ENCODE results near the gene GRN. TPM values are rescaled to one million over a fixed set of nuclear protein-coding genes. Genes with fewer than 3 reads are reported as not detected.

GRN gene
- total and polyA plus RNA-seq, 2 donors (not counting 3 experiments of a cell fraction or from before 2014, with no cell fraction given) = 343 to 1,034 TPM

DNA sequence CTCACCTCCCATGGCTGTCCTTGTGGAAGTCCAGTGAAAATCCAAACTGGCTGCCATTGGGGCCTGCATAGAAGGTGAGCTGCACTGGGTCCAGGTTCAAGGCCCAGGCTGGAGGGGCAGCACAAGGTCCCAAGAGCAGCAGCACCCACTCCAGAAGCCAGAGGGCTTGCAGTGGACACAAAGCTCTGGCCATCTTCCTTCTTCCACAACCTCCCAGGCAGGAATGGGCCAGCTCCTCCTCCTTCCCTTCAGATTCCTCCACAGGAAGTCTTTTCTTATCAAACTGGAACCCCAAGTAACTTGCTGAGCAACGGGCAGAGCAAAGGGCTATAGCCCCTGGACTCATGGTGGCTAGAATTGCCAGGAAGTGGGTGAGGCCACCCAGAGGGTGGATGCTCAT is 44.2 kb downstream of the GRN start, which contains the start of gene ITGA2B:
Gene ITGA2B, minus strand, starts transcription at position 369 of the 400 bp plus-strand sequence. Its CDS starts 176 bp downstream, at position 193.
- H3K36me3 ChIP-seq (ENCODE audit: control insufficient read depth in 2 of 2, extremely low read depth in 1 of 2, insufficient read depth in 2 of 2, low read length in 2 of 2) = no peaks in the 10 kb centered on the region
- no peaks in the 10 kb centered on the region for H3K9me1 ChIP-seq (replicated peaks; ENCODE audit: control insufficient read depth, extremely low read depth, insufficient read depth, low read length)
- CTCF ChIA-PET = no interaction called here
- H3K4me3 ChIP-seq (replicated peaks in 1 of 3; ENCODE audit: insufficient read depth in 1 of 3, low read depth in 1 of 3, low read length in 3 of 3) = no peak within 1 kb of the TSS
- H3K27ac ChIP-seq (ENCODE audit: insufficient read depth, low read depth, low read length) = no peak within 1 kb of the TSS
- H4K20me1 ChIP-seq (replicated peaks; ENCODE audit: control insufficient read depth, extremely low read depth, insufficient read depth, low read length) = no peaks in the 10 kb centered on the region
- H3K4me1 ChIP-seq (ENCODE audit: control insufficient read depth, extremely low read depth, insufficient read depth, low read length) = peaks cover 8% of the 10 kb centered on the region
- FAIRE-seq (no peak), DNase-seq (ENCODE audit: low read depth, low spot score) (no peak)
- H2AFZ ChIP-seq (ENCODE audit: low read depth, low read length) = no peak within 1 kb of the TSS
- no peaks in the 10 kb centered on the region for H3K9me3 ChIP-seq (replicated peaks; ENCODE audit: control insufficient read depth, insufficient read depth, low read length)
- dilution Hi-C loops (cut with MboI; ENCODE audit: extremely low pct_ligation_motif_present, low sequenced_read_pairs) (no loop called here), intact Hi-C loops (cut with micrococcal nuclease) (no loop called here)
- no peak within 1 kb of the TSS for H3K9ac ChIP-seq (replicated peaks; ENCODE audit: extremely low read depth, insufficient read depth, low read length)
- POLR2A ChIA-PET = no interaction called here
- no peak within 1 kb of the TSS for H3K4me2 ChIP-seq (ENCODE audit: insufficient read depth, low read length)
- BruUV-seq (replicated peaks) = no TSS peak
- TF ChIP-seq GATA2 (IDR thresholded peaks at IDR 0.05; ENCODE audit: insufficient read depth, insufficient read length, low read depth, low read length) (no peak), POLR2A (IDR thresholded peaks at IDR 0.05; ENCODE audit: low read depth, low read length) (no peak), POLR2AphosphoS5 (IDR thresholded peaks at IDR 0.05; ENCODE audit: insufficient read depth, low read depth, low read length) (no peak), JUN (IDR thresholded peaks at IDR 0.05; ENCODE audit: borderline replicate concordance, insufficient read depth, insufficient read length, low read depth) (no peak), EZH2 (IDR thresholded peaks at IDR 0.05; ENCODE audit: borderline replicate concordance, low read depth, low read length, severe bottlenecking) (no peak), MAX (IDR thresholded peaks at IDR 0.05; ENCODE audit: insufficient read depth, insufficient read length) (no peak), FOS (IDR thresholded peaks at IDR 0.05; ENCODE audit: borderline replicate concordance, insufficient read depth, low read length) (no peak), CTCF (IDR thresholded peaks at IDR 0.05; ENCODE audit: extremely low read depth in 1 of 2, insufficient read depth in 1 of 2, low read depth in 1 of 2, low read length in 2 of 2) (no peak), MYC (IDR thresholded peaks at IDR 0.05; ENCODE audit: low read depth, low read length) (no peak)
- H3K27me3 ChIP-seq (ENCODE audit: control insufficient read depth in 2 of 2, insufficient read depth in 2 of 2, low read length in 2 of 2) = peaks cover 6 to 12% of the 10 kb centered on the region in 2 experiments
- no peaks in the 10 kb centered on the region for H3K79me2 ChIP-seq (ENCODE audit: control insufficient read depth, insufficient read depth, low read length)

All from endothelial cell of umbilical vein (primary cell).